Endodermal cell (in vitro differentiated cells): ENCODE measurements around the gene ARHGAP45. TPM values are rescaled to one million over a fixed set of nuclear protein-coding genes. Genes with fewer than 3 reads are reported as not detected.

Experiments
- DNase-seq: peaks from one replicate; pipeline ENCODE4 v3.0.0-alpha.2; 2017
- H3K27ac ChIP-seq: 2 replicates; pipeline ENCODE4 v1.5.1; 2013; ENCODE audit warnings: mild to moderate bottlenecking, low read depth, low read length, moderate library complexity
- H3K27me3 ChIP-seq: 2 replicates; pipeline ENCODE4 v1.6.1; 2013; ENCODE audit warnings: mild to moderate bottlenecking, low read length, moderate library complexity; ENCODE audit not compliant: insufficient read depth, control insufficient read depth, poor library complexity, severe bottlenecking
- H3K36me3 ChIP-seq: 2 replicates; pipeline ENCODE4 v1.7.0; 2013; ENCODE audit warnings: mild to moderate bottlenecking, low read length, moderate library complexity; ENCODE audit not compliant: control insufficient read depth, insufficient read depth
- H3K4me1 ChIP-seq: one replicate; pipeline ENCODE4 v1.7.0; 2013; ENCODE audit warnings: low read length; ENCODE audit not compliant: control insufficient read depth, insufficient read depth
- H3K4me3 ChIP-seq: 2 replicates; pipeline ENCODE4 v1.5.1; 2013; ENCODE audit warnings: mild to moderate bottlenecking, low read length, moderate library complexity
- H3K9ac ChIP-seq: 2 replicates; pipeline ENCODE4 v1.6.1; 2013; ENCODE audit warnings: mild to moderate bottlenecking, low read length, moderate library complexity; ENCODE audit not compliant: poor library complexity, severe bottlenecking; ENCODE audit errors: extremely low read depth
- H3K9me3 ChIP-seq: 2 replicates; pipeline ENCODE4 v1.6.1; 2013; ENCODE audit warnings: mild to moderate bottlenecking, low read length, moderate library complexity; ENCODE audit not compliant: control insufficient read depth
- H3K27ac Mint-ChIP-seq: 2 replicates; pipeline ENCODE4 v1.8.0; 2020; ENCODE audit warnings: mixed read lengths
- H3K27me3 Mint-ChIP-seq: 2 replicates; pipeline ENCODE4 v1.8.0; 2021; ENCODE audit warnings: mild to moderate bottlenecking, mixed read lengths; ENCODE audit not compliant: insufficient read depth
- H3K36me3 Mint-ChIP-seq: 2 replicates; pipeline ENCODE4 v1.8.0; 2020; ENCODE audit warnings: low read depth, mixed read lengths
- H3K4me1 Mint-ChIP-seq: 2 replicates; pipeline ENCODE4 v1.8.0; 2020; ENCODE audit warnings: mixed read lengths
- H3K4me3 Mint-ChIP-seq: 2 replicates; pipeline ENCODE4 v1.8.0; 2020; ENCODE audit warnings: mild to moderate bottlenecking, moderate library complexity, mixed read lengths
- H3K9me3 Mint-ChIP-seq: 2 replicates; pipeline ENCODE4 v1.8.0; 2020; ENCODE audit warnings: mild to moderate bottlenecking, mixed read lengths
- CTCF ChIP-seq: fragments of 200-600 bp; sonication (generic); conservative IDR thresholded peaks from 2 replicates; pipeline ENCODE4 v1.5.0; 2021; ENCODE audit warnings: antibody characterized with exemption, mild to moderate bottlenecking
- whole genome bisulfite sequencing, 2 experiments: methylation state at CpG; one replicate each; pipeline versions ENCODE4 v1.1.5 to v1.1.7; 2013; ENCODE audit warnings: missing lambda C conversion rate in 2 of 2, mixed read lengths in 1 of 2; ENCODE audit not compliant: insufficient coverage in 1 of 2, insufficient read length in 1 of 2; 5-methylcytosine and 5-hydroxymethylcytosine counted together
- total RNA-seq, 2 donors: library from RNA; stranded (reverse); fragmentation: NEBNext Ultra II Directional in 1 of 2; extraction: Animal tissue kit (Norgen Biotek cat#: 25700) in 1 of 2; gene quantifications; 2 replicates in 1 of 2; 3 replicates in 1 of 2; pipeline ENCODE4 v1.2.1, GENCODE V29; 2021

ARHGAP45 gene
- total RNA-seq, 2 donors from 2014 or later = 14.8 to 17.1 TPM

DNA sequence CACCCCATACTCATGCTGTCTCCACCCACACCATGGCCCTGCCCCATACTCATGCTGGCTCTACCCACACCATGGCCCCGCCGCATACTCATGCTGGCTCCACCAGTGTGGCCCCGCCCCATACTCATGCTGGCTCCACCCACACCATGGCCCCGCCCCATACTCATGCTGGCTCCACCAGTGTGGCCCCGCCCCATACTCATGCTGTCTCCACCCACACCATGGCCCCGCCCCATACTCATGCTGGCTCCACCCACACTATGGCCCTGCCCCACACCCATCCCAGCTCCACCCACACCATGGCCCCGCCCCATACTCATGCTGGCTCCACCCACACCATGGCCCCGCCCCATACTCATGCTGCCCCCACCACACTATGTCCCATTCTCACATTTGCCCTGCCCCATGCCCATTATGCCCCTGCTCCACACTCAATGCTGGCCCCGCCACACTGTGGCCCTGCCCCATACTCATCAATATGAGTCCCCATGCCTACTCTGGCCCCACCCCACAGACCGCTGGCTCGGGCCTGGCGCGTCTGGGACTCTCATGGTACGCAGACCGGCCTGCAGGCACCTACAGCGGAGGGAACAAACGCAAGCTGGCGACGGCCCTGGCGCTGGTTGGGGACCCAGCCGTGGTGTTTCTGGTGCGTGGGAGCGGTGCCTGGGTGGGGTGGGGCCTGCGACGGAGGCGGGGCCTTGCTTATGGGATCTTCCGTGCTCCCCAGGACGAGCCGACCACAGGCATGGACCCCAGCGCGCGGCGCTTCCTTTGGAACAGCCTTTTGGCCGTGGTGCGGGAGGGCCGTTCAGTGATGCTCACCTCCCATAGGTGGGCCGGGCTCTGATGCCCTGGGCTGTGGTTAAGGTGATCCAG, 3.7 kb upstream of the ARHGAP45 start:
- 92 to 96% methylated on average over 21 to 35 of the region's 37 CpGs for WGBS, 2 experiments

DNA sequence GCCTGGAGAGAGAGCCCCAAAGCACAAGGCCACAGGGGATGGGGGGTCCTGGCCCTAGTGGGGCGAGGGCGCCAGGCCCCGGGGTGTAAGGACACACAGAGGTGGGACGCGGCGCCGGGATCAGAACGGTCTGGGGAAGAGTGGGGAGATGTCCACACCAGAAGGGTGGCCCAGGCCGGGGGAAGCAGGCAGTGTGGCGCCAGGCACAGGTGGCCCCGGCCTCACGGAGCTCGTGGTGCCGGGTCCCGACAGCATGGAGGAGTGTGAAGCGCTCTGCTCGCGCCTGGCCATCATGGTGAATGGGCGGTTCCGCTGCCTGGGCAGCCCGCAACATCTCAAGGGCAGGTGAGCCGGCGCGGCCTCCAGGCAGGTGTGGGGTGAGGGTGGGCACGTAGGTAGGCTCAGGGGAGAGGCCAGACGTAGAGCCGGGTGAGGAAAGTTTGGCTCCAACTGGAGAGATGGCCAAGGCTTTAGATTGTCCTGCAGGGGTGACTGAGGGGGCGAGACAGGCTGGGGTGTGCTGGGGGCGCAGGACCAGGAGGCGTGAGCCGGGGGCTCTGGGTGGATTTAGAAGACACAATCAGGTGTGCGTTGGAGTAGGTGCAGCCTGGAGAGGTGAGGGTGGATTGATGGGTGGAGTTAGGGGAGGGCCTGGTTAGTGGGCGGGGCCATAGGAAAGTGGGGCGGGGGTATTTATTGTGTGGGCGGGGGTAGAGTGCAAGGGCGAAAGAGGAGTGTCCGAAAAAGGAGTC, 2.9 kb upstream of the ARHGAP45 start:
- Histone ChIP-seq H3K4me1 (peaks cover 5% of the 10 kb centered on the region), H3K4me3 (no peak overlapping the region), H3K9me3 (no peaks in the 10 kb centered on the region), H3K27ac (no peak overlapping the region), H3K36me3 (no peaks in the 10 kb centered on the region), H3K9ac (no peak overlapping the region), H3K27me3 (peaks cover 46% of the 10 kb centered on the region)
- peak overlapping the region; percentile 49 for H3K4me3 Mint-ChIP-seq
- no peaks in the 10 kb centered on the region for H3K36me3 Mint-ChIP-seq
- 86 to 96% methylated on average over 24 to 37 of the region's 37 CpGs for WGBS, 2 experiments
- DNase-seq = peak; percentile 77
- H3K9me3 Mint-ChIP-seq = no peaks in the 10 kb centered on the region
- peaks cover 5% of the 10 kb centered on the region for H3K4me1 Mint-ChIP-seq
- peak overlapping the region; percentile 55 for H3K27ac Mint-ChIP-seq
- peaks cover 32% of the 10 kb centered on the region for H3K27me3 Mint-ChIP-seq
- TF ChIP-seq CTCF = no peak

More for the DNA sequence above, 3.7 kb upstream of the ARHGAP45 start:
- H3K4me3 ChIP-seq = no peak overlapping the region
- H3K27me3 Mint-ChIP-seq = peaks cover 26% of the 10 kb centered on the region
- no peak overlapping the region for H3K27ac ChIP-seq
- TF ChIP-seq CTCF = no peak
- H3K27ac Mint-ChIP-seq = no peak overlapping the region
- peaks cover 7% of the 10 kb centered on the region for H3K36me3 Mint-ChIP-seq
- H3K9me3 ChIP-seq = no peaks in the 10 kb centered on the region
- no peak overlapping the region for H3K4me3 Mint-ChIP-seq
- peaks cover 5% of the 10 kb centered on the region for H3K4me1 ChIP-seq
- peaks cover 7% of the 10 kb centered on the region for H3K36me3 ChIP-seq
- no peaks in the 10 kb centered on the region for H3K9me3 Mint-ChIP-seq
- peaks cover 38% of the 10 kb centered on the region for H3K27me3 ChIP-seq
- DNase-seq = peak; percentile 77
- no peak overlapping the region for H3K9ac ChIP-seq
- H3K4me1 Mint-ChIP-seq = peaks cover 5% of the 10 kb centered on the region

GRCh38 chr19:1064661-1065605, 2.0 kb upstream of the ARHGAP45 start:
- H3K9me3 ChIP-seq = no peaks in the 10 kb centered on the region
- peak; percentile 91 for DNase-seq
- peaks cover 55% of the 10 kb centered on the region for H3K27me3 ChIP-seq
- H3K4me1 ChIP-seq = peaks cover 5% of the 10 kb centered on the region
- Mint-ChIP-seq H3K36me3 (no peaks in the 10 kb centered on the region), H3K4me3 (peak overlapping the region; percentile 49), H3K27ac (peak overlapping the region; percentile 82), H3K4me1 (peaks cover 5% of the 10 kb centered on the region), H3K9me3 (no peaks in the 10 kb centered on the region), H3K27me3 (peaks cover 38% of the 10 kb centered on the region)
- no peak overlapping the region for H3K4me3 ChIP-seq
- no peaks in the 10 kb centered on the region for H3K36me3 ChIP-seq
- 13 to 14% methylated on average over 46 to 60 of the region's 60 CpGs for WGBS, 2 experiments
- H3K9ac ChIP-seq = no peak overlapping the region
- no peak overlapping the region for H3K27ac ChIP-seq
- peak; percentile 90 for TF ChIP-seq CTCF
